Neural cell (in vitro differentiated cells): ENCODE results near the gene ST6GALNAC5. TPM values are rescaled to one million over a fixed set of nuclear protein-coding genes. Genes with fewer than 3 reads are reported as not detected.

ENCODE experiments used
- H2AFZ ChIP-seq: fragments of 200-600, 300-800 bp; sonication (generic), shearing (Covaris generic); 2 replicates; pipeline ENCODE4 v1.6.0; 2014; ENCODE audit warnings: low read depth, mild to moderate bottlenecking, antibody characterized with exemption, low read length, moderate library complexity
- H3F3A ChIP-seq: fragments of 200-600 bp; shearing (Covaris generic); 2 replicates; pipeline ENCODE4 v1.6.1; 2016; ENCODE audit warnings: mild to moderate bottlenecking, moderate library complexity, mixed read lengths, antibody characterized with exemption, low read length; ENCODE audit not compliant: insufficient read depth, poor library complexity, severe bottlenecking
- H3K27ac ChIP-seq: fragments of 200-600, 300-800 bp; sonication (generic), shearing (Covaris generic); 2 replicates; pipeline ENCODE4 v1.5.1; 2014; ENCODE audit warnings: mild to moderate bottlenecking, low read length, moderate library complexity
- H3K27me3 ChIP-seq: fragments of 300-800, 200-600 bp; sonication (generic), shearing (Covaris generic); 2 replicates; pipeline ENCODE4 v1.6.0; 2014; ENCODE audit warnings: mild to moderate bottlenecking, low read depth, low read length, moderate library complexity; ENCODE audit not compliant: insufficient read depth
- H3K36me3 ChIP-seq: fragments of 300-800, 200-600 bp; sonication (generic), shearing (Covaris generic); 2 replicates; pipeline ENCODE4 v1.5.1; 2014; ENCODE audit warnings: mild to moderate bottlenecking, antibody characterized with exemption, low read length, moderate library complexity; ENCODE audit not compliant: insufficient read depth
- H3K4me2 ChIP-seq: fragments of 300-800, 200-600 bp; sonication (generic), shearing (Covaris generic); 2 replicates; pipeline ENCODE4 v1.6.0; 2014; ENCODE audit warnings: mild to moderate bottlenecking, low read length
- H3K4me3 ChIP-seq: fragments of 300-800, 200-600 bp; sonication (generic), shearing (Covaris generic); 2 replicates; pipeline ENCODE4 v1.5.1; 2014; ENCODE audit warnings: mild to moderate bottlenecking, low read length, moderate library complexity
- H3K79me2 ChIP-seq: fragments of 200-600 bp; shearing (Covaris generic); replicated peaks from 2 replicates; pipeline ENCODE4 v1.6.0; 2014; ENCODE audit warnings: mild to moderate bottlenecking, low read length, moderate library complexity; ENCODE audit not compliant: insufficient read depth
- H3K9ac ChIP-seq: fragments of 300-800, 200-600 bp; sonication (generic), shearing (Covaris generic); 2 replicates; pipeline ENCODE4 v1.6.1; 2016; ENCODE audit warnings: mild to moderate bottlenecking, low read length, mixed read lengths
- H3K9me2 ChIP-seq: fragments of 200-600 bp; shearing (Covaris generic); 2 replicates; pipeline ENCODE4 v1.6.1; 2016; ENCODE audit warnings: mild to moderate bottlenecking, low read length, mixed read lengths; ENCODE audit not compliant: insufficient read depth
- H3K9me3 ChIP-seq: fragments of 200-600, 300-800 bp; sonication (generic), shearing (Covaris generic); 2 replicates; pipeline ENCODE4 v1.6.1; 2016; ENCODE audit warnings: mild to moderate bottlenecking, mixed run types, low read length, moderate library complexity, mixed read lengths
- H4K20me1 ChIP-seq: fragments of 200-600 bp; shearing (Covaris generic); 2 replicates; pipeline ENCODE4 v1.6.1; 2016; ENCODE audit warnings: mild to moderate bottlenecking, mixed run types; ENCODE audit not compliant: insufficient read depth
- CTCF ChIP-seq: fragments of 450-650 bp; IDR thresholded peaks from 2 replicates; pipeline ENCODE4 v1.5.1; 2014; ENCODE audit warnings: antibody characterized with exemption, mild to moderate bottlenecking, moderate library complexity; ENCODE audit not compliant: poor library complexity, severe bottlenecking
- EP300 ChIP-seq: fragments of 450-650 bp; conservative IDR thresholded peaks from 2 replicates; pipeline ENCODE4 v1.6.1; 2014; ENCODE audit warnings: antibody characterized with exemption, mild to moderate bottlenecking, moderate library complexity; ENCODE audit not compliant: poor library complexity, severe bottlenecking
- EZH2 ChIP-seq: fragments of 200-600, 300-800 bp; shearing (Covaris generic), sonication (generic); IDR thresholded peaks from 2 replicates; pipeline ENCODE4 v1.6.1; 2014; ENCODE audit warnings: antibody characterized with exemption, low read length, borderline replicate concordance, mild to moderate bottlenecking; ENCODE audit not compliant: insufficient read depth, poor library complexity, severe bottlenecking
- MXI1 ChIP-seq: fragments of 450-650 bp; conservative IDR thresholded peaks from 2 replicates; pipeline ENCODE4 v1.6.1; 2014; ENCODE audit warnings: antibody characterized with exemption, mild to moderate bottlenecking; ENCODE audit not compliant: poor library complexity, severe bottlenecking
- POLR2AphosphoS5 ChIP-seq: IDR thresholded peaks from 2 replicates; pipeline ENCODE4 v1.6.1; 2012
- RAD21 ChIP-seq: fragments of 450-650 bp; conservative IDR thresholded peaks from 2 replicates; pipeline ENCODE4 v1.6.1; 2014; ENCODE audit warnings: antibody characterized with exemption, mild to moderate bottlenecking, moderate library complexity
- REST ChIP-seq: IDR thresholded peaks from 2 replicates; pipeline ENCODE4 v1.6.1; 2012; ENCODE audit warnings: borderline replicate concordance
- SMC3 ChIP-seq: fragments of 450-650 bp; conservative IDR thresholded peaks from 2 replicates; pipeline ENCODE4 v1.6.1; 2014; ENCODE audit warnings: antibody characterized with exemption, mild to moderate bottlenecking, moderate library complexity; ENCODE audit not compliant: poor library complexity
- TAF1 ChIP-seq: IDR thresholded peaks from 2 replicates; pipeline ENCODE4 v1.6.1; 2012; ENCODE audit warnings: low read depth
- polyA plus RNA-seq: library from polyadenylated mRNA; depleted of rRNA; stranded (reverse); fragments of >200 nt; gene quantifications from 2 replicates; pipeline ENCODE4 v1.2.3, GENCODE V29; 2014

Gene ST6GALNAC5
- polyA plus RNA-seq, 1 donor from 2014 or later = 57.3 TPM

- no peaks in the 10 kb centered on the region for H3K9me2 ChIP-seq
- no peak overlapping the region for H3K4me3 ChIP-seq
- no peak overlapping the region for H2AFZ ChIP-seq
- H3K79me2 ChIP-seq = no peaks in the 10 kb centered on the region
- no peaks in the 10 kb centered on the region for H3K27me3 ChIP-seq
- no peak overlapping the region for H3K4me2 ChIP-seq
- H3K9me3 ChIP-seq = no peaks in the 10 kb centered on the region
- H4K20me1 ChIP-seq = no peaks in the 10 kb centered on the region
- no peak overlapping the region for H3K9ac ChIP-seq
- TF ChIP-seq RAD21 = no peak
- no peak for TF ChIP-seq REST
- no peak for TF ChIP-seq TAF1
- no peak for TF ChIP-seq SMC3
- TF ChIP-seq EZH2 = no peak
- TF ChIP-seq EP300 = no peak
- H3F3A ChIP-seq = no peaks in the 10 kb centered on the region
- no peak overlapping the region for H3K27ac ChIP-seq
- H3K36me3 ChIP-seq = no peaks in the 10 kb centered on the region
These were observed 90.7 kb downstream of the ST6GALNAC5 start for GRCh38 chr1:76957961-76958360.

GRCh38 chr1:76958828-76959227, 91.5 kb downstream of the ST6GALNAC5 start:
- no peaks in the 10 kb centered on the region for H3K9me2 ChIP-seq
- H3F3A ChIP-seq = no peaks in the 10 kb centered on the region
- no peaks in the 10 kb centered on the region for H3K79me2 ChIP-seq
- no peaks in the 10 kb centered on the region for H4K20me1 ChIP-seq
- no peaks in the 10 kb centered on the region for H3K27me3 ChIP-seq
- H2AFZ ChIP-seq = no peak overlapping the region
- H3K4me3 ChIP-seq = no peak overlapping the region
- no peak overlapping the region for H3K4me2 ChIP-seq
- no peak overlapping the region for H3K9ac ChIP-seq
- no peak overlapping the region for H3K27ac ChIP-seq
- no peaks in the 10 kb centered on the region for H3K9me3 ChIP-seq
- no peak for TF ChIP-seq RAD21
- TF ChIP-seq MXI1 = no peak
- no peaks in the 10 kb centered on the region for H3K36me3 ChIP-seq

- H3K27ac ChIP-seq = no peak overlapping the region
These were observed 92.3 kb downstream of the ST6GALNAC5 start for GRCh38 chr1:76959556-76959955.

More at GRCh38 chr1:76959556-76959955, 92.3 kb downstream of the ST6GALNAC5 start:
- no peaks in the 10 kb centered on the region for H3K9me2 ChIP-seq
- no peaks in the 10 kb centered on the region for H4K20me1 ChIP-seq
- H3K79me2 ChIP-seq = no peaks in the 10 kb centered on the region
- H3K4me3 ChIP-seq = no peak overlapping the region
- TF ChIP-seq SMC3 = no peak
- TF ChIP-seq CTCF = no peak
- TF ChIP-seq POLR2AphosphoS5 = no peak
- no peak for TF ChIP-seq RAD21
- no peak for TF ChIP-seq REST
- TF ChIP-seq MXI1 = no peak
- no peak for TF ChIP-seq TAF1
- no peak for TF ChIP-seq EP300
- no peaks in the 10 kb centered on the region for H3K27me3 ChIP-seq
- no peaks in the 10 kb centered on the region for H3K9me3 ChIP-seq
- no peak overlapping the region for H2AFZ ChIP-seq
- no peak overlapping the region for H3K4me2 ChIP-seq
- H3F3A ChIP-seq = no peaks in the 10 kb centered on the region
- H3K36me3 ChIP-seq = no peaks in the 10 kb centered on the region
- no peak overlapping the region for H3K9ac ChIP-seq
